Memory B cell (primary cell): ENCODE data around the gene ARHGAP8.
A peak's percentile ranks its signal among the peaks of the same experiment; 100 is the strongest.

Experiments used
- ATAC-seq: fragments of 150-1000 bp; cut with Tn5 transposase; 2 replicates; pipeline ENCODE4 v1.10.0; 2021; ENCODE audit warnings: low read depth, mild to moderate bottlenecking, moderate library complexity
- DNase-seq, 2 donors: peaks; one replicate each; pipeline ENCODE4 v3.0.0; 2022; ENCODE audit warnings: low spot score in 2 of 2
- H3K27ac Mint-ChIP-seq: one replicate; pipeline ENCODE4 v1.8.0; 2022; ENCODE audit warnings: mild to moderate bottlenecking, moderate library complexity, mixed read lengths
- H3K27me3 Mint-ChIP-seq: one replicate; pipeline ENCODE4 v1.8.0; 2022; ENCODE audit warnings: mixed read lengths
- H3K36me3 Mint-ChIP-seq: one replicate; pipeline ENCODE4 v1.8.0; 2022; ENCODE audit warnings: mild to moderate bottlenecking, mixed read lengths
- H3K4me1 Mint-ChIP-seq: one replicate; pipeline ENCODE4 v1.8.0; 2022; ENCODE audit warnings: mixed read lengths
- H3K4me3 Mint-ChIP-seq: one replicate; pipeline ENCODE4 v1.8.0; 2022; ENCODE audit warnings: mild to moderate bottlenecking, moderate library complexity, mixed read lengths
- H3K9me3 Mint-ChIP-seq: one replicate; pipeline ENCODE4 v1.8.0; 2022; ENCODE audit warnings: mixed read lengths

Gene ARHGAP8

DNA sequence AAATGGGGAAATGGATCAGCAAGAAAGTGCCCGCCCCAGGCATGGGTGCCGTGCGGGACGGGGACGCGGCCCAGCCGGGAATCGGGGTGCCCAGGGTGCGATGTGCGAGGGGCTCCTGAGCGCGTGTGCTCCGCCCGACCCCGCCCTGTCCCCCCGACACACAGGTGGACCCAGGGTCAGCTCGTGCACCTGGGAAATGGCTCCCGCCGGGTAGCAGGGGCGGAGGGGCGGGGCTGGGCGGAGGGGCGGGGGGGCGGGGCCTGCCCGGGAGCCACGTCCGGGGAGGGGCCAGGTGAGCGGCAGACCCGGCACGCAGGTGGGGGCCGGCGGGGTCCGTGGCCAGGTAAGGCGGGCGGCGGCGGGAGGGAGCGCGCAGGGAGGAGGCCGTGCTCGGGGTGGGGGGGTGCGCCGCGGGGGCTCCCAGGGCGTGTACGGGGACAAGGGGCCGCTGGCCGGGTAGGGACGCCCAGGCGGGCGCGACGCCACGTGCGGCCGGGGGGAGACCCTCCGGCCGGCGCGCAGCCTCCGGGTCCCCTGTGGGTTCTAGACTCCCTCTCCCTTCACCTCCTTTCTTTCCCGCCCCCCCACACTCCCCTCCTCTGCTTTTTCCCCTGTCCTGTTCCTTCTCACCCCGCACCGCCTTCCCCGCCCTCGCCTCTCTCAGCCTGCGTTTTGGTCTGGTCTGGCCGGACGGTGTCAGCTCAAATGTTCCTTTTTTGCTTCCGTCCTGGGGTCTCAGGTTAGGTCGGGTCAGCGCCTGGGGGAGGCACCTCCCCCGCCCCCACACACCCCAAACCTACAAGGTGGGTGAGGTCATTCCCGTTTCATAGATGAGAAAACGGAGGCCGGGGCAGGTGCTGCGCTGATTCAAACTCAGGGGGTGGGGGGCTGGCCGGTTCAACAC, at the start of gene ARHGAP8:
Gene ARHGAP8, plus strand, starts transcription at position 291 of the 904 bp plus-strand sequence. CDS start 33,953 bp downstream, outside the sequence.
- Mint-ChIP-seq H3K4me1 (no peaks in the 10 kb centered on the region), H3K27me3 (peaks cover 17% of the 10 kb centered on the region), H3K4me3 (peak within 1 kb of the TSS; percentile 71), H3K36me3 (no peaks in the 10 kb centered on the region), H3K27ac (no peak within 1 kb of the TSS), H3K9me3 (no peaks in the 10 kb centered on the region)
- ATAC-seq (peak; percentile 19), DNase-seq (no peak)

DNA sequence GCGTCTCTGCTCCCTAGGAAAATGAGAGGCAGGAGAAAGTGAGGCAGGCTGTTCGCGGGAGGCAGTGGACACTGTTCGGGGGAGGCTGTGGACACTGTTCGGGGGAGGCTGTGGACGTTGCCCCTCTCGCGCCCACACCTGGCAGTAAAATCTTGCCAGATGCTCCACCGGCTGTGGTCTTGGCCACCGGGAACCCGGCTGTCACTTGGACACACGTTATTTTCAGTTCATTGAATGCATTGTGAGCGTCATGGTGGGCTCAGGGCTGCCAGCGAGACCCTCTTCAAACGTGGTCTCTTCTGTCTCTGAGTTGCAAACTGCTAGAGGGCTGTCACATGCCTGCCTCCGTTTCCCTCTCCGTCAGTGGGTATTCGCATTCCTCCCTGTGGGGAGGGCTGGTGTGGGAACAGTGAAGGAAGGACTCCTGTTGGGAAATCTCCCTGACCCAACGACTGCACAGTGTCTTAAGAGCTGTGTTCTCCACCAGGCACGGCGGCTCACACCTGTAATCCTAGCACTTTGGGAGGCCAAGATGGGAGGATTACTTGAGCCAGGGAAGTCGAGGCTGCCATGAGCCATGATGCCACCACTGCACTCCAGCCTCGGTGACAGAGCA, 49.0 kb upstream of the ARHGAP8 start:
- Mint-ChIP-seq H3K27me3 (no peaks in the 10 kb centered on the region), H3K4me3 (peak overlapping the region; percentile 72), H3K36me3 (peaks cover 6% of the 10 kb centered on the region), H3K4me1 (peaks cover 12% of the 10 kb centered on the region), H3K9me3 (no peaks in the 10 kb centered on the region), H3K27ac (no peak overlapping the region)
- DNase-seq (no peak), ATAC-seq (no peak)

DNA sequence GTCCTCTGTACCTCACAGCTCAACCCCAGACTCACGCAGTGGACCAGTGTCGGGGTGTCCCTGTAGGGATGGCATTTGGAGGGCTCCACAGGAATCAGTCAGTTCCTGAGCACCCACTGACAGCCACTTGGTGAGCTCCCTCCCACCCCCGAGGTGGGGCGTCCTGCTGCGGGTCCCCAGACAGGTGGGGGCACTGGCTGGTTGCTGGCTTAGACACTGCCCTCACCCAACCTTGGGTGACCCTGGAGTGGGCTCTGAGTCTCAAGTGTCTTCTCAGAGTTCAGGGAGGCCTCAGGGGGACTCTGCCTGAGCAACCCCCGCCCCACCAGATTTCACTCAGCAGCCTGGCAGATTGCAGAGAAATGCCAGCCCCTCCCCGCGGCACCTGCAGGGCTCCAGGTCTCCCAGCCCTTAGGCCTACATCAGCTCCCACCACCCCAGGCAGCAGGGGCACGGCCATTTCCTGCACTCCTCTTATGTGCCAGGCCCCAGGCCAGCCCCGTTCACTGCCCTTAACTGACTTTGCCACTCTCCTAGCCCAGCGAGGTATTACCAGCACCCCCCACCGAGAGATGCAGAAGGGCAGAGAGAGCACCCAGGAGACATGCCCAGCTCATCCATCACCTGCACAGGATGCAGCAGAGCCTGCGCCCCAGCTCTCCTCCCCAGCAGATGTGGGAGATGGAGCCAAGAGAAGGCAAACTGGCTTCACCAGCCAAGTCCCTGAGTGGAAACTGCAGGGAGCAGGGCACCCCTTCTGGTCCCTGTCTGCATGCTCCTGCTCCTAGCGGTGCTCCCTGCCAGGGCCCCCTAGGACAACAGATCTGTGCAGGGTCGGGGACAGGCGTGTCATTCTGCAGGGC, 48.0 kb upstream of the ARHGAP8 start:
- ATAC-seq (no peak), DNase-seq (no peak)
- H3K4me3 Mint-ChIP-seq = peak overlapping the region; percentile 34
- peaks cover 16% of the 10 kb centered on the region for H3K4me1 Mint-ChIP-seq
- H3K27me3 Mint-ChIP-seq = no peaks in the 10 kb centered on the region
- no peaks in the 10 kb centered on the region for H3K9me3 Mint-ChIP-seq
- H3K36me3 Mint-ChIP-seq = peaks cover 6% of the 10 kb centered on the region
- no peak overlapping the region for H3K27ac Mint-ChIP-seq

DNA sequence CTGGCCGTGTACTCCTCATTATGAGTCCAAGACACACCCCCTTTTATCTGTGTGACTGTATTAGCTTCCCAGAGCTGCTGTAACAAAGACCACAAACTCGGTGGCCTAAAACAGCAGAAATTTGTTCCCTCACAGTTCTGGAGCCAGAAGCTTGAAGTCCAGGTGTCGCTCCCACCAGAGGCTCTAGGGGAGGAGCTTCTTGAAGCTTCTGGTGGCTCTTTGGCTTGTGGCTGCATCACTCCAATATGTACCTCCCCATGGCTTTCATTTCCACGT, 47.4 kb upstream of the ARHGAP8 start:
- Mint-ChIP-seq H3K36me3 (peaks cover 6% of the 10 kb centered on the region), H3K4me3 (no peak overlapping the region), H3K4me1 (peaks cover 16% of the 10 kb centered on the region), H3K9me3 (no peaks in the 10 kb centered on the region), H3K27ac (no peak overlapping the region), H3K27me3 (no peaks in the 10 kb centered on the region)
- DNase-seq (no peak), ATAC-seq (no peak)

DNA sequence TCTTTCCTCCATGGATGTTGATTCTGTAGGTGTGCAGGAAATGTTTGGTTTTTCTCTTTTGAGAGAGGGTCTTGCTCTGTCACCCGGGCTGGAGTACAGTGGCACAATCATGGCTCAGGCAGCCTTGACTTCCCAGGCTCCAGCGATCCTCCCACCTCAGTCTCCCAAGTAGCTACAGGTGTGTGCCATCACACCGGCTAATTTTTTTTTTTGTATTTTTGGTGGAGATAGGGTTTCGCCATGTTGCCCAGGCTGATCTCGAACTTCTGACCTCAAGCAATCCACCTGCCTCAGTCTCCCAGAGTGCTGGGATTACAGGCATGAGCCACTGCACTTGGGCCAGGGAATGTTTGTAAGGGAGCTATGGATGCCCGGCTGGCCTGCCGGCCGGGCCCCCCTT, 45.9 kb upstream of the ARHGAP8 start:
- Mint-ChIP-seq H3K27me3 (no peaks in the 10 kb centered on the region), H3K4me3 (no peak overlapping the region), H3K27ac (no peak overlapping the region), H3K36me3 (peaks cover 6% of the 10 kb centered on the region), H3K9me3 (no peaks in the 10 kb centered on the region), H3K4me1 (peaks cover 27% of the 10 kb centered on the region)
- ATAC-seq (no peak), DNase-seq (no peak)

DNA sequence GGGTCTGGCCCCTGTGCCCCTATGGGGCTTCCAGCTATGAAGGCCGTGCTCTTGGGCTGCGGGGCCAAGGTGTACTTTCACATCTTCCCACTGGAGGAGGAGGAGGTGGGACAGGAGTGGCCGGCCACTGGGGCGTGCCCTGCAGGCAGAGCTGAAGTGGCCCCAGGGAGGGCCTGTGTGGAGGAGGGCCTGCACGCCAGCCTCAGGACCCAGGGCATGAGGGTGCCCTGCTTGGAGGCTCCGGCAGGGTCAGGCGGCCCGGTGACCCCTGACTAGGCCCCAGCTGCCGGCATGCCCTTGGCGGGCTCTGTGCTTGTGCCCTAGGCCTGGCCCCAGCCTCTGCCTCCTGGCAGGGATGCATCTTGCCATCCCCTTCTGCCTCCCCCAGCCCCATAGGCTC, 45.2 kb upstream of the ARHGAP8 start:
- ATAC-seq = no peak
- Mint-ChIP-seq H3K36me3 (peaks cover 6% of the 10 kb centered on the region), H3K4me3 (no peak overlapping the region), H3K4me1 (peaks cover 29% of the 10 kb centered on the region), H3K27me3 (no peaks in the 10 kb centered on the region), H3K27ac (no peak overlapping the region), H3K9me3 (no peaks in the 10 kb centered on the region)
- DNase-seq = no peak

DNA sequence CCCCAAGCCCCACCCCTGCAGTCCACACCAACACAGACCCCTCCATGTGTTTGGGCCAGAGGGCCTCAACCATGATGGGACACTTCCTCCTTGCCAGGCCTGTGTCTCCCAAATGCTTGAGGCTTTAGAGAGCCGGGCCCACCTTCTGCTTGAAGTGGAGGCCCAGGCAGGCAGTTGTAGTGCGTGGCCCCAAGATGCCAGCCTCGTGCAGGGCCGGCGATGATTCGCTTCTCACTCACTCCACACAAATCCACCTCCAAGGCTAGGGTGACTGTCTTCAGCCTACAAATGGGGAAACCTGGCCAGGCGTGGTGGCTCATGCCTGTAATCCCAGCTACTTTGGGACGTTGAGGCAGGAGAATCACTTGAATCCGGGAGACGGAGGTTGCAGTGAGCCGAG, 44.6 kb upstream of the ARHGAP8 start:
- H3K27me3 Mint-ChIP-seq = no peaks in the 10 kb centered on the region
- no peak overlapping the region for H3K4me3 Mint-ChIP-seq
- peaks cover 31% of the 10 kb centered on the region for H3K4me1 Mint-ChIP-seq
- ATAC-seq = no peak
- H3K9me3 Mint-ChIP-seq = no peaks in the 10 kb centered on the region
- peaks cover 6% of the 10 kb centered on the region for H3K36me3 Mint-ChIP-seq
- no peak overlapping the region for H3K27ac Mint-ChIP-seq
- DNase-seq = no peak

DNA sequence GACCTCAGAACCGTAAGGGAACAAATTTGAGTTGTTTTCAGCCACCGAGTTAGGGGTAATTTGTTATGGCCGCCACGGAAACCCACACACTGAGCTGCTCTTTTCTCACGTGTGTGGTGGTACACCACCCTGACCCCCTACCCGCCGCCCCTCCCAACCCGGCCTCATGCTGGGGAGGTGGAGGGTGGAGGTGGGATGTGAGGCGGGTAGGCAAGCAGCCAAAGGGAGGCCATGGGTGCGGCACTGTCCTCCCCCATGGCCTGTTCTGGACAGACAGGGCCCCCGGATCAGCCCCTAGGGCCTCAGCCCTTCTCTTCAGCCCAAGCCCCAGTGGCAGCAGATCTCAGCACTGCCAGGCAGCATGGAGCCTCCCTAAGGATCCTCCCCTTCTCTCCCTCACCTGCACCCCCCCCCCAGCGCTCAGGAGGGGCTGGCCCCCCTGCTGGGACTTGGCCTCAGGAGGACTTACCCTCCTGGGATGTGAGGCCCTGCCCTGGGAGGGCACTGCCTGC, 42.4 kb upstream of the ARHGAP8 start:
- H3K27me3 Mint-ChIP-seq = no peaks in the 10 kb centered on the region
- peaks cover 6% of the 10 kb centered on the region for H3K36me3 Mint-ChIP-seq
- no peaks in the 10 kb centered on the region for H3K9me3 Mint-ChIP-seq
- DNase-seq (no peak), ATAC-seq (no peak)
- peak overlapping the region; percentile 77 for H3K4me3 Mint-ChIP-seq
- peaks cover 31% of the 10 kb centered on the region for H3K4me1 Mint-ChIP-seq
- peak overlapping the region; percentile 85 for H3K27ac Mint-ChIP-seq

DNA sequence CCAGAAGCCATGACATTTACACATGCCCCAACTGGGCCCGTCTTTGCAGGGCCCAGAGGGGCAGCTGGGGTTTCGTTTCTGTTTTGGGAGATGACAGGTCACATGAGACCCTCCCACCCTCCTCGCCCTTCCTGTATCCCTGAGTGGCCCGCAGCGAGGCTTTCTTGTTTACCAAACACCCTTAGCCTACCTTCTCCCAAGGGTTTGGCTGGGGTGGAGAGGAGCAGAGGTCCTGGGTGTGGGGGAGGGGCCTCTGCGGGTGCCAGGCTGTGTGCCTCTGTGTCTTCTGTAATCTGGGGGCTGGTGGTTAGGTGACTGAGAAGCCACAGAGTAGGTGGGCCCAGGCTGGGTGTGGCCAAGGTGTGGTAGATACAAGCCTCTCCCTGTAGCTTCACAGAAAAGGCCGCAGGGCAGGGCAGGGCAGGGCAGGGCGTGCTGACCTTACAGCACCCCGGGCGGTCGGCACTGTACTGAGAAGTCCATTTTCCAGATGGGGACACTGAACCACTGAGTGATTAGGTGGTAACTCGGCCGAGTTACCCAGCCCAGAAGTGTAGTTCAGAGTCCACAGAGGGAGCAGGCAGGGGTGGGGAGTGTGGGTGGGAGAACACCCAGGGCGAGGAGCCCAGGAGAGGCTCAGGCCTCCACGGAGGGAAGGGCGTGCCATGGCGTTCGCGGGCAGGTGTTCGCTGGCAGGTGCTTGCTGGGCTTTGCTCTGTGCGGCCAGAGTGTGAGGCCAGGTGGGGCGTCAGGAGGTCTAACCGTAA, 41.7 kb upstream of the ARHGAP8 start:
- H3K4me1 Mint-ChIP-seq = peaks cover 27% of the 10 kb centered on the region
- DNase-seq (no peak), ATAC-seq (peak; percentile 66)

DNA sequence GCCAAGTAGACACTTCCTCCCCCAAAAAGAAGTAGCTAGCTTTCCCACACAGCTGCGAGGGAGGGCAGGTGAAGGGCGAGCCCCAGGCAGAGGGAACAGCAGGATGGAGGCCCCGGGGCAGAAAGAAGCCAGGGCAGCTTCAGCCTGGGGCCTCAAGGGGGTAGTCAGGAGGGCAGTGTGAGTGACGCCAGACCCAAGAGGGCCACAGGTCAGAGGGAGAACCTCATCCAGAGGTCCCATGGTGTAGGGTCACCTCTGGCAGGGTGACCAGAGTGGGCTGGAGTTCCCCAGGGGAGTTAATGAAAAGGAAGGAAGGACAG, 41.2 kb upstream of the ARHGAP8 start:
- Mint-ChIP-seq H3K27me3 (no peaks in the 10 kb centered on the region), H3K36me3 (no peaks in the 10 kb centered on the region), H3K27ac (peak overlapping the region; percentile 85), H3K9me3 (no peaks in the 10 kb centered on the region), H3K4me1 (peaks cover 25% of the 10 kb centered on the region), H3K4me3 (peak overlapping the region; percentile 77)
- DNase-seq (no peak), ATAC-seq (no peak)

More for the DNA sequence above, 41.7 kb upstream of the ARHGAP8 start:
- H3K27me3 Mint-ChIP-seq = no peaks in the 10 kb centered on the region
- no peaks in the 10 kb centered on the region for H3K9me3 Mint-ChIP-seq
- peaks cover 3% of the 10 kb centered on the region for H3K36me3 Mint-ChIP-seq
- H3K27ac Mint-ChIP-seq = peak overlapping the region; percentile 85
- H3K4me3 Mint-ChIP-seq = peak overlapping the region; percentile 77

DNA sequence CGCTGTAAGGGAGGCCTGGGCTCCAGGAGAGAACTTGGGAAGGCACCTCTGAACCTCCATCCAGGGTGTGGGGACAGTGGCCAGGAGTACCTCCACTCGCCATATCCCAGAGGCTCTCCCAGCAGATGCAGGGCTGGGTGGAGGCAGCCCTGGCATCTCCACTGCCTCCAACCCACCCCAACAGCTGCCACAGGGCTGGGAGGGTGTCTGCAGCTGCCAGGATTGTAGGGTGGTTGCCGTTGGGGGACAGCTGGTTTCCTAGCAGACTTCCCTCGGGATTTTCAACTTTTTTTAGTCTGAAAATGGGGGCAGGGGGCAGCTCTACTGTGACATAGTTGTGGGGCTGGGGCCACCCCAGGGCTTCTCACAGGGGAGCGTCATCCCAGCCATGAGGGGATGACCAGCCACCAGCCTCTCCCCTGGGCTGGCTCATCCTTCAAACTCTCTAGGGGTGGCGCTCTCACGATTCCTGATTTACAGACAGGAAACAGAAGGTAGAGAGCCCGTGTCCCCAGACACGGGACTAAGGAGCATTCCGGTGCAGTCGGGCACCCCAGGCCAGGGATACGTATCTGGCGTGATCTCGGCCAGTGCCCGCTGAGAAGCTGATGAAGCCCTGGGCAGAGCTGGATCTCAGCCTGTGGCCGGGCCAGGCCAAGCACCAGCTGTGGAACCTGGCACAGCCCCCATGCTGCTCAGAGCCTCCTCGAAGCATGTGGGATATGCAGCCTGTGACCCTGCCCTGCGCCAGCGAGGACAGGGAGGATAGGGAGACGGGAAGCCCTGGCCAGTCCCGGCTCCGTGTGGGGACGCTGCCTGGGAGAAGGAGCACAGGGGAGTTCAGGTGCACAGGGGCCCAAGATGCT, 40.5 kb upstream of the ARHGAP8 start:
- Mint-ChIP-seq H3K4me1 (peaks cover 25% of the 10 kb centered on the region), H3K9me3 (no peaks in the 10 kb centered on the region), H3K27ac (peak overlapping the region; percentile 85), H3K27me3 (no peaks in the 10 kb centered on the region), H3K4me3 (peak overlapping the region; percentile 11), H3K36me3 (no peaks in the 10 kb centered on the region)
- ATAC-seq = no peak
- no peak for DNase-seq

DNA sequence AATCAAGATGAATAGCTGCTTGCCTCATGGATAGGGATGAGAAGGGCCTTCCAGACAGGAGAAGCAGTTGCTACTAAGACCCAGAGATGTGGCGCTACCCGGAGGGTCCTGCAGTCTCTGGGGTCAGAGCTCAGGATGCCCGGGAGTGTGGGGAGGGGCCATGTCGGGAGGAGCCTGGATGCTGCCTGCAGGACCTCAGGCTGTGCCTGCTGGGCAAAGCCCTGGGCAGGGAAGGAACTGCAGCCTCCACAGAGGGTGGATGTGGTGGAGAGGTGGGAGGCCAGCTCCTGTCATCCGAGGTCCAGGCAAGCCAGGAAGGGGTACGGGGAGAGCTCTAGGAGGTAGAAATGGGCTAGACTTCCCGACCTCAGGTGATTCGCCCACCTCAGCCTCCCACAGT, 39.4 kb upstream of the ARHGAP8 start:
- Mint-ChIP-seq H3K27me3 (no peaks in the 10 kb centered on the region), H3K9me3 (no peaks in the 10 kb centered on the region), H3K4me1 (peaks cover 24% of the 10 kb centered on the region), H3K27ac (no peak overlapping the region), H3K4me3 (no peak overlapping the region), H3K36me3 (no peaks in the 10 kb centered on the region)
- ATAC-seq (no peak), DNase-seq (no peak)
